ENCODE results near the gene TXLNG. TPM values are rescaled to one million over a fixed set of nuclear protein-coding genes. Genes with fewer than 3 reads are reported as not detected.
A peak's percentile ranks its signal among the peaks of the same experiment; 100 is the strongest.

TXLNG gene
- total RNA-seq, 4 donors from 2014 or later = 6.4 to 14.9 (median 10.9) TPM

DNA sequence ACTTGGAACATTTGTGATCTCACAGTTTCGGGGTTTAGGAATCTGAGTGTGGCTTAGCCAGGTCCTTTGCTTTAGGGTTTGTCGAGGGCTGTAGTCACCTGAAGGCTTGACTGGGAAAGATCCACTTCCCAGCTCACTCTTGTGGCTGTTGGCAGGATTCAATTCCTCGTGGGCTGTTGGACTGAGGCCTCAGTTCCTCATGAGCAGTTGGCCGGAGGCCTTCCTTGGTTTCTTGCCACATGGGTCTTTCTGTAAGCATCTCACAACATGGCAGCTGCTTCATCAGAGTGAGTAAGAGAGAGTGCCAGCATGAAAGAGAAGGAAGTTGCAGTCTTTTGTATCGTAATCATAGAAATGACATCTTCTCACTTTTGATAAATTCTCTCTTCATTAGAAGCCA is 11.1 kb downstream of the TXLNG start:
- Histone ChIP-seq H3K9me3 (no peaks in the 10 kb centered on the region), H3K27me3 (no peaks in the 10 kb centered on the region), H3K4me1 (no peaks in the 10 kb centered on the region), H3K36me3 (peaks cover 0 to 19% (median 0%) of the 10 kb centered on the region in 3 donors), H3K4me3 (no peak overlapping the region), H3K27ac (no peak overlapping the region)
- no peak for DNase-seq
- 73 to 93% methylated on average over 4 to 5 of the region's 5 CpGs for WGBS, 2 donors
- intact Hi-C loops (cut with DNase I) = no loop called here
- TF ChIP-seq, protein P1, sequence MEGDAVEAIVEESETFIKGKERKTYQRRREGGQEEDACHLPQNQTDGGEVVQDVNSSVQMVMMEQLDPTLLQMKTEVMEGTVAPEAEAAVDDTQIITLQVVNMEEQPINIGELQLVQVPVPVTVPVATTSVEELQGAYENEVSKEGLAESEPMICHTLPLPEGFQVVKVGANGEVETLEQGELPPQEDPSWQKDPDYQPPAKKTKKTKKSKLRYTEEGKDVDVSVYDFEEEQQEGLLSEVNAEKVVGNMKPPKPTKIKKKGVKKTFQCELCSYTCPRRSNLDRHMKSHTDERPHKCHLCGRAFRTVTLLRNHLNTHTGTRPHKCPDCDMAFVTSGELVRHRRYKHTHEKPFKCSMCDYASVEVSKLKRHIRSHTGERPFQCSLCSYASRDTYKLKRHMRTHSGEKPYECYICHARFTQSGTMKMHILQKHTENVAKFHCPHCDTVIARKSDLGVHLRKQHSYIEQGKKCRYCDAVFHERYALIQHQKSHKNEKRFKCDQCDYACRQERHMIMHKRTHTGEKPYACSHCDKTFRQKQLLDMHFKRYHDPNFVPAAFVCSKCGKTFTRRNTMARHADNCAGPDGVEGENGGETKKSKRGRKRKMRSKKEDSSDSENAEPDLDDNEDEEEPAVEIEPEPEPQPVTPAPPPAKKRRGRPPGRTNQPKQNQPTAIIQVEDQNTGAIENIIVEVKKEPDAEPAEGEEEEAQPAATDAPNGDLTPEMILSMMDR (IDR thresholded peaks at IDR 0.05) = no peak
- no peak for TF ChIP-seq POLR2A (IDR thresholded peaks at IDR 0.05)

DNA sequence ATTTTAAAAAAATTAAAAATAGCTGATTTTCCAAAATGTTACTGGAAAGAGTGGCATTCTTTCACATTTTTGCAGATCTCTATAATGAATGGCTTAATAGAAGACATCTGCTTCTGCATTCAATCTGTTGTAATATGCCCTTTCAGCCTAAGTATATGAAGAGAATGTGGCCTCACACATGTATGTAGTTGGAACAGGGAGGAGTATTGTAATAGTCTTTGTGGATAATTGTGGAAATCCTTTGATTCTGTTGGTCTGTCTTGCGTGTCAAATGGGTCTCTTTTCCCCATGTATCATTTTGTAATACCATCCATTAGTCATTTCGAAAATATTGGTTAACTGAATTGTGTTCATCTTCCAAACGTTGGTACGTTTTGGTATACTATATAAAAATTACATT is 11.6 kb downstream of the TXLNG start:
- 73 to 76% methylated on average over 4 of the region's 4 CpGs for WGBS, 2 donors
- peaks cover 0 to 19% (median 0%) of the 10 kb centered on the region in 3 donors for H3K36me3 ChIP-seq
- TF ChIP-seq POLR2A (IDR thresholded peaks at IDR 0.05) = no peak
- TF ChIP-seq, protein P1 (IDR thresholded peaks at IDR 0.05) = no peak
- H3K27ac ChIP-seq = no peak overlapping the region
- intact Hi-C loops (cut with DNase I) = no loop called here
- no peaks in the 10 kb centered on the region for H3K27me3 ChIP-seq
- no peak for DNase-seq
- no peaks in the 10 kb centered on the region for H3K9me3 ChIP-seq
- no peaks in the 10 kb centered on the region for H3K4me1 ChIP-seq
- no peak overlapping the region for H3K4me3 ChIP-seq

DNA sequence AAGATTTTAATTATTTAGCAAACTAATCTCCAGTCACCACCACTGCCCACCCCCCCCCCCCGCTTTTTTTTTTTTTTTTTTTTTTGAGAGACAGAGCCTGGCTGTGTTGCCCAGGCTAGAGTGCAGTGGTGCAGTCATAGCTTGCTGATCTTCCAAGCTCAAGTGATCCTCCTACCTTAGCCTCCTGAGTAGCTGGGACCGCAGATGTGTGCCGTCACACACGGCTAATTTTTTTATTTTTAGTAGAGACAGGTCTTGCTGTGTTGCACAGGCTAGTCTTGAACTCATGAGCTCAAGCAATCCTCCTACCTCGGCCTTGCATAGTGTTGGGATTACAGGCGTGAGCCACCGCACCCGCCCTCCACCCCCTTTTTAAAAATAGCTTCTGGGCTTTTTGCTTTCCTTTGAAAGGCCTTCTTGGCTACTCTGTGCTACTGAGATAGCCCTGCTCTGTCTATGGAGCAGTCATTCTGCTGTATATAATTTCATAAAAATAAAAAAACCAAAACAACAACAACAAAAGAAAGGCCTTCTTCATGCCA is 18.7 kb downstream of the TXLNG start:
- no peaks in the 10 kb centered on the region for H3K27me3 ChIP-seq
- no peak overlapping the region for H3K27ac ChIP-seq
- intact Hi-C loops (cut with DNase I) = no loop called here
- no peaks in the 10 kb centered on the region for H3K36me3 ChIP-seq
- H3K9me3 ChIP-seq = no peaks in the 10 kb centered on the region
- H3K4me3 ChIP-seq = no peak overlapping the region
- peaks cover 3 to 16% (median 3%) of the 10 kb centered on the region in 3 donors for H3K4me1 ChIP-seq
- TF ChIP-seq POLR2A (IDR thresholded peaks at IDR 0.05) = no peak
- TF ChIP-seq, protein P1 (IDR thresholded peaks at IDR 0.05) = no peak
- no peak for DNase-seq
- 63 to 79% methylated on average over 4 to 8 of the region's 8 CpGs for WGBS, 2 donors

DNA sequence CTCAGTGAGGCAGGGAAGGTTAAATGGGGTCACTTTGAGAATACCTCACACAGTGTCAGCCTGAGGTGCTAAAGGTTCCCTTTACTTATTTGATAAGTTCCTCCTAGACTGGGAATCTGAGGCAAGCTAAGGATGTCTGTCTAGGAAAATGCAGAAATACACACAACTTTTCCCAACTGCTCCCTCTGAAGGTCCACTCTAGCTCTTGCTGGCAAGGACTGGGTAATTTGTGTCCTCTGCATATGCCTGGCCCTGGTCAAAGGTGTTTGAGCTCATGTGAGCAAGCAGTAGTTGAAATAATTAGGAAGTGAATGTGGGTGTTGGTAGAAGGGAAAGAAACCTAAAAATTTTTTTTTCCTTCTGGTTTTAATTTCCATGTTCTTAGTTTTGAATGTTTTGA is 21.3 kb downstream of the TXLNG start:
- peak overlapping the region in 3 of 4 donors; percentile 53 to 63 (median 54) for H3K27ac ChIP-seq
- TF ChIP-seq, protein P1 (IDR thresholded peaks at IDR 0.05) = no peak
- TF ChIP-seq POLR2A (IDR thresholded peaks at IDR 0.05) = no peak
- intact Hi-C loops (cut with DNase I) = no loop called here
- H3K9me3 ChIP-seq = no peaks in the 10 kb centered on the region
- no peak for DNase-seq
- H3K4me1 ChIP-seq = peaks cover 3 to 16% (median 3%) of the 10 kb centered on the region in 3 donors
- no peak overlapping the region for H3K4me3 ChIP-seq
- no peaks in the 10 kb centered on the region for H3K27me3 ChIP-seq
- H3K36me3 ChIP-seq = no peaks in the 10 kb centered on the region

DNA sequence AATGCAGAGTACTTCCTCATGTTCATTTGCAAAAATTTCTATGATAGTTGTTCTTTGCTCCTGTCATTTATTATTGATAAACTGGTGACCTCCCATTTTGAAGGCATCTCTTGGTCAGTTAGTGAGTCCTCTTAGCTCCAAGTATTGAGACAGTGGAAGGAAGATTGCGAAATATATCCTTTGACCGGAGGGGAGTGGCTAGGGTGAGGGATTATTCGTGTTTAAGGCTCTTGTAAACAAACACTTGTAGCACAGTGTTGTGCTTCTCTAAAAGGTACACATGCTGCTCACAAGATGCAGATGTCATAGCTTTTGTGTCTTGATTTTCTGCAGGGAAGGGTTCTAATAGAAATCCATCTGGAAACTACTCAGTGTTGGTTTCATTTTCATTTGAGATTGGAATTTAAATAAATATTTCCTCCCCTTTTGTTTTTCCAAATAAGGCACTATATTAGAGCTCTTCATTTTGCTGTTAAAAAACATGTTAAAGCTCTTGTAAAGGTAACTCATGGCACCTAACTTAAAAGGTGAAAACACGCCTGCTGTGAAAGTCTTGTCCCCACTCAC is 21.8 kb downstream of the TXLNG start:
- Histone ChIP-seq H3K4me1 (peaks cover 3 to 16% (median 3%) of the 10 kb centered on the region in 3 donors), H3K4me3 (peak overlapping the region in 3 of 4 donors; percentile 18 to 56 (median 24)), H3K36me3 (no peaks in the 10 kb centered on the region), H3K27ac (peak overlapping the region in 3 of 4 donors; percentile 32 to 63 (median 54)), H3K9me3 (no peaks in the 10 kb centered on the region), H3K27me3 (no peaks in the 10 kb centered on the region)
- intact Hi-C loops (cut with DNase I) = no loop called here
- WGBS, 2 donors = 30 to 55% methylated on average over 4 of the region's 4 CpGs
- DNase-seq = no peak
- TF ChIP-seq POLR2A (IDR thresholded peaks at IDR 0.05) = no peak
- TF ChIP-seq, protein P1 (IDR thresholded peaks at IDR 0.05) = no peak
